Activated naive CD8-positive, alpha-beta T cell (primary cell): ENCODE data around the gene TOE1.
A peak's percentile ranks its signal among the peaks of the same experiment; 100 is the strongest.

Source experiments
- H3K27ac Mint-ChIP-seq: one replicate; pipeline ENCODE4 v1.8.0; 2021; ENCODE audit warnings: mixed read lengths
- H3K27me3 Mint-ChIP-seq: one replicate; pipeline ENCODE4 v1.8.0; 2021; ENCODE audit warnings: mixed read lengths
- H3K36me3 Mint-ChIP-seq: one replicate; pipeline ENCODE4 v1.8.0; 2021; ENCODE audit warnings: mixed read lengths
- H3K4me1 Mint-ChIP-seq: one replicate; pipeline ENCODE4 v1.8.0; 2021; ENCODE audit warnings: low read depth, mixed read lengths
- H3K4me3 Mint-ChIP-seq: one replicate; pipeline ENCODE4 v1.8.0; 2021; ENCODE audit warnings: mild to moderate bottlenecking, mixed read lengths
- H3K9me3 Mint-ChIP-seq: one replicate; pipeline ENCODE4 v1.8.0; 2021; ENCODE audit warnings: low read depth, mixed read lengths

The TOE1 gene

GRCh38 chr1:45314266-45314665 is 25.7 kb upstream of the TOE1 start:
- Mint-ChIP-seq H3K4me3 (no peak overlapping the region), H3K27me3 (peaks cover 2% of the 10 kb centered on the region), H3K36me3 (no peaks in the 10 kb centered on the region), H3K27ac (no peak overlapping the region), H3K9me3 (no peaks in the 10 kb centered on the region), H3K4me1 (no peaks in the 10 kb centered on the region)

- Mint-ChIP-seq H3K36me3 (no peaks in the 10 kb centered on the region), H3K9me3 (no peaks in the 10 kb centered on the region), H3K27me3 (peaks cover 2% of the 10 kb centered on the region), H3K27ac (no peak overlapping the region), H3K4me1 (no peaks in the 10 kb centered on the region), H3K4me3 (no peak overlapping the region)
These were observed 22.8 kb upstream of the TOE1 start for GRCh38 chr1:45317166-45317565.

DNA sequence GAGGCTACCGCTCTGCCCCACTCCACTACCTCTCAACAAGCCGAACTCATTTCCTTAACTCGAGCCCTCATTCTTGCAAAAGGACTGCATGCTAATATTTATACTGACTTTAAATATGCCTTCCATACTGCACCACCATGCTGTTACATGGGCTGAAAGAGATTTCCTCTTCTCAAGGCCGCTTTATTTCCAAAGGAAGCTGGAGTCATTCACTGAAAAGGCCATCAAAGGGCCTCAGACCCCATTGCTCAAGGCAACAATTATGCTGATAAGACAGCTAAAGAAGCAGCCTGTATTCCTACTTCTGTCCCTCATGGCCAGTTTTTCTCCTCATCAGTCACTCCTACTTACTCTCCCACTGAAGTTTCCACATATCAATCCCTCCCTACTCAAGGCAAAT is 20.2 kb upstream of the TOE1 start:
- no peaks in the 10 kb centered on the region for H3K36me3 Mint-ChIP-seq
- no peaks in the 10 kb centered on the region for H3K9me3 Mint-ChIP-seq
- no peak overlapping the region for H3K4me3 Mint-ChIP-seq
- no peaks in the 10 kb centered on the region for H3K4me1 Mint-ChIP-seq
- no peaks in the 10 kb centered on the region for H3K27me3 Mint-ChIP-seq
- no peak overlapping the region for H3K27ac Mint-ChIP-seq

DNA sequence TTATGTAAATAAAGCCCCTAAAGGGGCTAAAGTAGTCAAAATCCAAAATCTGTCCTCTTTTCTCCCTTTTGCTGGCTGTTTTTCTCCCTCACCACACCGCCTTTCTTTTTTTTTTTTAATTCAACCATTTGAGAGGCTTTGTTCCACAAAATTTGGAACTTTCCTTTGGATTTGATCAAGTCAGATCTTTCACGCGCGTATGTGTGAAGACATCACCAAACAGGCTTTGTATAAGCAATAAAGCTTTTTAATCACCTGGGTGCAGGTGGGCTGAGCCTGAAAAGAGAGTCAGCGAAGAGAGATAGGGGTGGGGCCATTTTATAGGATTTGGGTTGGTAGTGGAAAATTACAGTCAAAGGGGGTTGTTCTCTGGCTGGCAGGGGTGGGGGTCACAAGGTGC is 18.5 kb upstream of the TOE1 start:
- Mint-ChIP-seq H3K27ac (no peak overlapping the region), H3K36me3 (no peaks in the 10 kb centered on the region), H3K9me3 (no peaks in the 10 kb centered on the region), H3K27me3 (no peaks in the 10 kb centered on the region), H3K4me1 (peaks cover 4% of the 10 kb centered on the region), H3K4me3 (no peak overlapping the region)

GRCh38 chr1:45322486-45323040 is 17.4 kb upstream of the TOE1 start:
- Mint-ChIP-seq H3K9me3 (no peaks in the 10 kb centered on the region), H3K36me3 (no peaks in the 10 kb centered on the region), H3K27ac (no peak overlapping the region), H3K27me3 (no peaks in the 10 kb centered on the region), H3K4me1 (peaks cover 4% of the 10 kb centered on the region), H3K4me3 (no peak overlapping the region)

DNA sequence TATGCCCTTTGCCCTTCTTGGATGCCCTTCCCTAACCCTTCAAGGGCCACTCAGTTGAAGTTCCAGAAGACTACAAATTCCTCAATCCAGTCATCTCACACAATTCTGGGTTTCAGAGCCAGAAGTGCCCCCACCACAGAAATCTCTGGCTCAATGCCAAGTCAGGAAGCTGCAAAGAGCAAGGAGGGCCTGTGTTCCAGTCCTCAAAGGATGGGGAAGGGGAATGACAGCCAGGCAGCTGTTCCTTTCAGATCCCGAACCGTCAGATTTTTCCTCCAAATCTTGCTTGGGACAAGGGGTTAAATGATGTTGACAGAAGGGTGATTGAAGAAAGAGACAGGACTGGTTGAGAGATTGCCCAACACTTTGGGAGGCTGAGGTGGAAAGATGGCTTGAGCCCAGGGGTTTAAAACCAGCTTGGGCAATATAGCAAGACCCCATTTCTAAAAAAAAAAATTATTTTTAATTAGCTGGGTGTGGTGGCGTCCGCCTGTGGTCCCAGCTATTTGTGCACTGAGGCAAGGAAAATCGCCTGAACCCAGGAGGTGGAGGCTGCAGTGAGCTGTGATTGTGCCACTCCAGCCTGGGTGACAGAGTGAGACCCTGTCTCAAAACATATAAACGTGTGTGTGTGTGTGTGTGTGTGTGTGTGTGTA is 14.0 kb upstream of the TOE1 start:
- peak overlapping the region; percentile 88 for H3K4me3 Mint-ChIP-seq
- no peak overlapping the region for H3K27ac Mint-ChIP-seq
- no peaks in the 10 kb centered on the region for H3K9me3 Mint-ChIP-seq
- H3K36me3 Mint-ChIP-seq, result peaks cover 3% of the 10 kb centered on the region
- no peaks in the 10 kb centered on the region for H3K27me3 Mint-ChIP-seq
- H3K4me1 Mint-ChIP-seq, result peaks cover 14% of the 10 kb centered on the region

DNA sequence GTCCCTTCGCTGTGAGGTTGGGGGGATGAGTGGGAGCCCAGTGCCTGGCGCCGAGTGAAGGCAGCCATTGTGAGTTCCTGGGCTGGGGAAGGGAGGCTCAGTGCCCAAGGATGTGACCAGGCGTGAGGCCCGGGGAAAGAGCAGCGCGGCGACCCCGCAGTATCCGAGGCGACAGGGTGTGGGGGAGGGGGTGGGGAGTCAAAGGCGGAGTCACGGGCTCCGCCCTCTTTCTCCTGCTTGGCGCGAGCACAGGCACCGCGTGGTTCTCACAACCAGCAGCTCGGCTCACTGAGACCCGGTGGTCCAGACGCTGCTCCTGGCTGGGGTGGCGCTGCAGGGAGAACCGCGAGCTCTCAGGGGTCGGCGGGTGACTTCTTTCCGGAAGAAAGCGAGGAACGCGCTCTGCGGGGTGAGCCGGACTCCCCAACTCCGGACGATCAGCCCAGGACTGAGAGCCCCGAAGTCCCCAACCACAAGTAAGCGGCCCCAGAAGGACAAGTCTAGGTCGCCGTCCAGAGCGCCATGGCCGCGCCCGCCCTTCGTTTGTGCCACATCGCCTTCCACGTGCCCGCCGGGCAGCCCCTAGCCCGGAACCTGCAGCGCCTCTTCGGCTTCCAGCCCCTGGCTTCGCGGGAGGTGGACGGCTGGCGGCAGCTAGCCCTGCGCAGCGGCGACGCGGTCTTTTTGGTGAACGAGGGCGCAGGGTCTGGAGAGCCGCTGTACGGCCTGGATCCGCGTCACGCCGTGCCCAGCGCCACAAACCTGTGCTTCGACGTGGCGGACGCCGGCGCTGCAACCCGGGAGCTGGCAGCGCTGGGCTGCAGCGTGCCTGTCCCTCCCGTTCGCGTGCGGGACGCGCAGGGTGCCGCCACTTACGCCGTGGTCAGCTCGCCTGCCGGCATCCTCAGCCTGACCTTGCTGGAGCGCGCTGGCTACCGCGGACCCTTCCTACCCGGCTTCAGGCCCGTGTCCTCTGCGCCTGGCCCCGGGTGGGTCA is 13.0 kb upstream of the TOE1 start, which contains the start of gene HPDL:
TSS of gene HPDL (plus strand) at position 269 of the 997 bp plus-strand sequence. CDS start at position 523, 254 bp downstream.
- Mint-ChIP-seq H3K27me3 (no peaks in the 10 kb centered on the region), H3K9me3 (no peaks in the 10 kb centered on the region), H3K4me1 (peaks cover 14% of the 10 kb centered on the region), H3K36me3 (peaks cover 3% of the 10 kb centered on the region), H3K27ac (peak within 1 kb of the TSS; percentile 79), H3K4me3 (peak within 1 kb of the TSS; percentile 88)

GRCh38 chr1:45327644-45328515 is 12.1 kb upstream of the TOE1 start:
- H3K27ac Mint-ChIP-seq, result peak overlapping the region; percentile 79
- peak overlapping the region; percentile 88 for H3K4me3 Mint-ChIP-seq
- H3K9me3 Mint-ChIP-seq, result no peaks in the 10 kb centered on the region
- H3K27me3 Mint-ChIP-seq, result no peaks in the 10 kb centered on the region
- H3K36me3 Mint-ChIP-seq, result peaks cover 3% of the 10 kb centered on the region
- peaks cover 14% of the 10 kb centered on the region for H3K4me1 Mint-ChIP-seq

- Mint-ChIP-seq H3K36me3 (peaks cover 3% of the 10 kb centered on the region), H3K27me3 (no peaks in the 10 kb centered on the region), H3K4me3 (peak overlapping the region; percentile 88), H3K27ac (peak overlapping the region; percentile 54), H3K9me3 (no peaks in the 10 kb centered on the region), H3K4me1 (peaks cover 14% of the 10 kb centered on the region)
These were observed 11.3 kb upstream of the TOE1 start for GRCh38 chr1:45328680-45329079.

DNA sequence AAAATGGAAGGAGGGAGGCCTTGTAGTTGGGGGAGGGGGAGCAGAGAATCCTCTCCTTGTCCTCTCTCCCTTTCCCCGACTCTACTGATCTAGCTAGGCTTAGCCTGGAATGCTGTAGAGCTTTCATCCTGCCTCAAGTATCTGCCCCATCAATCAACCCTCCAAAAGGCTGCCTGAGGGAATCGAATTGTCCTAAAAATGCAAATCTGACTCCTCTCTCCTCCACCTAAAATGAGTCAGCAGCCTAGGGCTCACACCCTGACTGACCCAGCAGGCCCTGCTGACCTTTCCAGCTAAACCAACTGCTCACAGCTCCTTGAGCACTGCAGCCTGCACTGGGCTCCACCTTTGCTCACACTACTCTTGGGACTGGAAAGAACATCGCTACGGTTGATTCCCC is 10.5 kb upstream of the TOE1 start:
- Mint-ChIP-seq H3K36me3 (peaks cover 3% of the 10 kb centered on the region), H3K4me3 (peak overlapping the region; percentile 88), H3K27me3 (no peaks in the 10 kb centered on the region), H3K4me1 (peaks cover 17% of the 10 kb centered on the region), H3K9me3 (no peaks in the 10 kb centered on the region), H3K27ac (no peak overlapping the region)

GRCh38 chr1:45331436-45332345 is 8.3 kb upstream of the TOE1 start:
- H3K27ac Mint-ChIP-seq, result no peak overlapping the region
- H3K4me1 Mint-ChIP-seq, result peaks cover 26% of the 10 kb centered on the region
- H3K9me3 Mint-ChIP-seq, result no peaks in the 10 kb centered on the region
- no peak overlapping the region for H3K4me3 Mint-ChIP-seq
- peaks cover 3% of the 10 kb centered on the region for H3K36me3 Mint-ChIP-seq
- H3K27me3 Mint-ChIP-seq, result no peaks in the 10 kb centered on the region

DNA sequence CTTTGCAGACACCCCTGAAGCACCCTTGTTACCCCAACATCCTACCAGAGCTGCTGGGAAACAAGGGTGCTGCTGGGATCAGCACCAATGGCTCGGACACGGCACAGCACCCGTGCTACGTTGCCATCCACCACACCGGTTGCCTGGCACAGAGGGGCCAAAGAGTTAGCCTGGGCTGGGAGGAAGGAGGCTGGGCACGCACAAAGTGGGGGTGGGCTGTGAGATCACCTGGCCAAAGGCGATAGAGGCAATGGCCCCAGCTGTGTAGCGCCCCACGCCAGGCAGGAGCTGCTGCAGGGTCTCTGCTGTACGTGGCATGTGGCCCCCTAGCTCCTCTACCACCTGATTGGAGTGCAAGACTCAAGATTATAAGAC is 7.6 kb upstream of the TOE1 start:
- Mint-ChIP-seq H3K9me3 (no peaks in the 10 kb centered on the region), H3K4me3 (no peak overlapping the region), H3K27ac (no peak overlapping the region), H3K4me1 (peaks cover 27% of the 10 kb centered on the region), H3K36me3 (peaks cover 3% of the 10 kb centered on the region), H3K27me3 (no peaks in the 10 kb centered on the region)

DNA sequence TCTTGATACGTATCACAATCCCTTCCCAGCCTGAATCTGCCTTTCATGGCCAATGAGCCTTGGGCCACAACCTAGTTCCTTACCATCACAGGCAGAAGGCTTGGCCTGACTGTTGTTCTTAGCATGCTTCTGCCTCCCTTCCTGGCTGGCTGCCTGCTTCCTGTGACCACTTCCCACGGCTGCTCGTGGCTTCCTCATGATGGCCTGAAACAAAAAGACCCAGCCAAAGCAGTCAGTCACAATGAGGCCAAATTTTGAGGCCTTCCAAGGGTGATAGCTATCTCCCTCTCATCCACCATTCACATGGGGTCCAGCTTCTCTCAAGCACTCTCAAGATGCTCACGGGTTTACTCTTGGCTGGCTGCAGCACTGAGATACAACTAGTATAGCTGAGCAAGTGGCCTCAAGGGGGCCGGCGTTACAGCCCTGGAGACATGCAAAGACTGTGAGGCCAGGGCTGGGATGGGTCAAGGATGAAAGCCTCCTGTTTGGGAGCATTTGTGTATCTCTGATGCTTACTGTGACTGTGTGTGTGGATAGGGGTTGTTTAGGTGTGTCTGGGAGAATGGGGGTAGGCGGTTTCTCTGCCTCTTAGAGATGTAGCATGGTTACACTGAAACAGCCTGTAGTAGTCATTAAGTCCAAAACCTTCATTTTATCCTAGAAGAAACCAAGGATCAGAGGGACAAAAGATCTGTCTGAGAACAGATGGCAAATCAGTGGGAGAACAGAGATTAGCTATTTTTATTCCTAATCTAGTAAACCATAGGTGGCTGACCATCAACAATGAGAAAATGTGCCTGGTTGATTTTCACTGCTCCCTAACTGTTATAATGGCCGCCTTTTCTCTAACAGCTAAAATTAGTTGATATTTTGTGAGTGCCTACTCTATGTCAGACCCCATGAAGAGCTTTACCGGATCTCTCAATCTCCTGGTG is 5.4 kb upstream of the TOE1 start:
- H3K27ac Mint-ChIP-seq, result peak overlapping the region; percentile 42
- H3K4me1 Mint-ChIP-seq, result peaks cover 35% of the 10 kb centered on the region
- H3K9me3 Mint-ChIP-seq, result no peaks in the 10 kb centered on the region
- no peak overlapping the region for H3K4me3 Mint-ChIP-seq
- no peaks in the 10 kb centered on the region for H3K27me3 Mint-ChIP-seq
- peaks cover 5% of the 10 kb centered on the region for H3K36me3 Mint-ChIP-seq
